Measurements from ENCODE around the gene PPP2R2C.

DNA sequence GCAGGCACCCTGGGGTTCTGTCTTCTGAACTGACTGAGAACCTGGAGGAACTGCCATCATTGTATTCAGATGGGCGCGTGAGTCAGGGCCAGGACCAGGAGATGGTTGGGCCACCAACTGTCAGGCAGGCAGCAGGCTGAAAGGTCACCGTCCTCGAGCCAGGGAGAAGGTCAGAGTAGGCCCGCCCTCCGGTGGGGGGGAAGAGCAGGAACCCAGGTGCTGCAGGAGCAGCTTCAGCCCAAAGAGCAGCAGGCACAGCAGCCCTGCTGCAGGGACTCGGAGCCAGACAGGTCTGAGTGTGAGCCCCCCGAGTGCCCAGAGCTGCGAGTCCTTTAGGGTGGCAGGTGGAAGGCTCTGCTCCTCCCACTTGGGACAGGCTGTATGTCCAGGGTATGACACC lies 176.4 kb downstream of the PPP2R2C start:
- TF ChIP-seq, protein P1, sequence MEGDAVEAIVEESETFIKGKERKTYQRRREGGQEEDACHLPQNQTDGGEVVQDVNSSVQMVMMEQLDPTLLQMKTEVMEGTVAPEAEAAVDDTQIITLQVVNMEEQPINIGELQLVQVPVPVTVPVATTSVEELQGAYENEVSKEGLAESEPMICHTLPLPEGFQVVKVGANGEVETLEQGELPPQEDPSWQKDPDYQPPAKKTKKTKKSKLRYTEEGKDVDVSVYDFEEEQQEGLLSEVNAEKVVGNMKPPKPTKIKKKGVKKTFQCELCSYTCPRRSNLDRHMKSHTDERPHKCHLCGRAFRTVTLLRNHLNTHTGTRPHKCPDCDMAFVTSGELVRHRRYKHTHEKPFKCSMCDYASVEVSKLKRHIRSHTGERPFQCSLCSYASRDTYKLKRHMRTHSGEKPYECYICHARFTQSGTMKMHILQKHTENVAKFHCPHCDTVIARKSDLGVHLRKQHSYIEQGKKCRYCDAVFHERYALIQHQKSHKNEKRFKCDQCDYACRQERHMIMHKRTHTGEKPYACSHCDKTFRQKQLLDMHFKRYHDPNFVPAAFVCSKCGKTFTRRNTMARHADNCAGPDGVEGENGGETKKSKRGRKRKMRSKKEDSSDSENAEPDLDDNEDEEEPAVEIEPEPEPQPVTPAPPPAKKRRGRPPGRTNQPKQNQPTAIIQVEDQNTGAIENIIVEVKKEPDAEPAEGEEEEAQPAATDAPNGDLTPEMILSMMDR (IDR thresholded peaks at IDR 0.05), result no peak
- TF ChIP-seq EP300 (IDR thresholded peaks at IDR 0.05) (no peak), POLR2A (IDR thresholded peaks at IDR 0.05; ENCODE audit: low read depth) (no peak)
